K562 (cell line): ENCODE data around the gene CPSF2. TPM values are rescaled to one million over a fixed set of nuclear protein-coding genes. Genes with fewer than 3 reads are reported as not detected.

ENCODE experiments used
- CBFA2T2 ChIP-seq: fragments of 450-650 bp; conservative IDR thresholded peaks from 2 replicates; pipeline ENCODE4 v1.6.1; 2017; ENCODE audit warnings: mild to moderate bottlenecking
- CBX3 ChIP-seq, 2 experiments: IDR thresholded peaks; 1 replicate in 1 of 2; 2 replicates in 1 of 2; pipeline ENCODE4 v1.6.1; 2012; ENCODE audit warnings: inconsistent platforms in 2 of 2, low read length in 2 of 2, borderline replicate concordance in 1 of 2, control low read depth in 1 of 2
- EHMT2 ChIP-seq: fragments of 450-650 bp; IDR thresholded peaks from 2 replicates; pipeline ENCODE4 v1.6.1; 2018; ENCODE audit warnings: antibody characterized with exemption
- IFI16 ChIP-seq: fragments of 250-450 bp; sonication (Bioruptor Pico); IDR thresholded peaks from 2 replicates; pipeline ENCODE4 v2.1.2; 2022; ENCODE audit warnings: mild to moderate bottlenecking, inconsistent platforms
- MAX ChIP-seq: sonication (generic); formaldehyde crosslinking; IDR thresholded peaks from 2 replicates; pipeline ENCODE4 v1.9.0; 2022; ENCODE audit warnings: mild to moderate bottlenecking, missing genetic modification reagents
- MBD1 ChIP-seq: fragments of 250-450 bp; sonication (Bioruptor Pico); IDR thresholded peaks from 2 replicates; pipeline ENCODE4 v1.8.0; 2022; ENCODE audit warnings: inconsistent platforms
- MTA1 ChIP-seq: fragments of 450-650 bp; IDR thresholded peaks from 2 replicates; pipeline ENCODE4 v1.6.1; 2017; ENCODE audit warnings: borderline replicate concordance
- PHB2 ChIP-seq: fragments of 450-650 bp; IDR thresholded peaks from 2 replicates; pipeline ENCODE4 v1.6.1; 2017; ENCODE audit warnings: low read depth
- RNF2 ChIP-seq: sonication (generic); IDR thresholded peaks from 2 replicates; pipeline ENCODE4 v1.6.1; 2016
- SAP30 ChIP-seq: fragments of 200-600 bp; sonication (generic); IDR thresholded peaks from 2 replicates; pipeline ENCODE4 v1.6.1; 2012; ENCODE audit warnings: borderline replicate concordance, low read depth, mild to moderate bottlenecking, moderate library complexity, low read length, control low read depth, inconsistent platforms; ENCODE audit not compliant: insufficient read depth, poor library complexity, severe bottlenecking
- SIN3B ChIP-seq: fragments of 450-650 bp; IDR thresholded peaks from 2 replicates; pipeline ENCODE4 v1.6.1; 2017; ENCODE audit warnings: low read depth, mild to moderate bottlenecking, moderate library complexity
- SMARCA5 ChIP-seq: fragments of 450-650 bp; IDR thresholded peaks from 2 replicates; pipeline ENCODE4 v1.6.1; 2016
- SOX6 ChIP-seq: fragments of 450-650 bp; IDR thresholded peaks from 2 replicates; pipeline ENCODE4 v1.6.1; 2014; ENCODE audit warnings: mild to moderate bottlenecking
- TEAD1 ChIP-seq, 2 experiments: fragments of 450-650 bp in 1 of 2; sonication (generic) in 1 of 2; formaldehyde crosslinking; IDR thresholded peaks; 2 replicates each; pipeline versions ENCODE4 v1.4.0 to v1.8.0; 2020 to 2022; ENCODE audit warnings: mild to moderate bottlenecking in 2 of 2, missing genetic modification reagents in 1 of 2
- TFE3 ChIP-seq: fragments of 450-650 bp; formaldehyde crosslinking; IDR thresholded peaks from 2 replicates; pipeline ENCODE4 v1.4.0; 2020; ENCODE audit warnings: mild to moderate bottlenecking, mixed read lengths
- TOE1 ChIP-seq, 2 experiments: fragments of 450-650 bp in 1 of 2; sonication (generic) in 1 of 2; formaldehyde crosslinking in 1 of 2; IDR thresholded peaks; 2 replicates each; pipeline versions ENCODE4 v1.7.1 to v1.8.0; 2016 to 2022; ENCODE audit warnings: borderline replicate concordance in 2 of 2, mild to moderate bottlenecking in 2 of 2, antibody characterized with exemption in 1 of 2, inconsistent platforms in 1 of 2, low read depth in 1 of 2, missing genetic modification reagents in 1 of 2, moderate library complexity in 1 of 2
- USF1 ChIP-seq: sonication (generic); formaldehyde crosslinking; IDR thresholded peaks from 2 replicates; pipeline ENCODE4 v1.9.0; 2022; ENCODE audit warnings: mild to moderate bottlenecking, missing genetic modification reagents
- VEZF1 ChIP-seq: fragments of 200-800 bp; sonication (Bioruptor generic); IDR thresholded peaks from 2 replicates; pipeline ENCODE4 v1.6.1; 2017; ENCODE audit warnings: missing genetic modification characterization, missing compliant biosample characterization
- ZBTB8A ChIP-seq: fragments of 450-650 bp; IDR thresholded peaks from 2 replicates; pipeline ENCODE4 v1.6.1; 2018; ENCODE audit warnings: mild to moderate bottlenecking, moderate library complexity; ENCODE audit not compliant: partially characterized antibody
- ZNF511 ChIP-seq: sonication (generic); formaldehyde crosslinking; IDR thresholded peaks from 2 replicates; pipeline ENCODE4 v1.8.0; 2022; ENCODE audit warnings: mild to moderate bottlenecking, missing genetic modification reagents
- ZNF699 ChIP-seq: fragments of 250-450 bp; sonication (Bioruptor Pico); IDR thresholded peaks from 2 replicates; pipeline ENCODE4 v1.8.0; 2021; ENCODE audit warnings: mild to moderate bottlenecking, moderate library complexity; ENCODE audit not compliant: insufficient replicate concordance
- polyA plus RNA-seq, 8 experiments: library from polyadenylated mRNA; depleted of rRNA in 4 of 8; stranded (reverse) in 5 of 8; unstranded in 3 of 8; fragments of >200 nt; fragmentation: Nextera tagmentation in 2 of 8; fragmentation: Illumina TruSeq in 1 of 8; extraction: Ambion mirVana in 2 of 8; extraction: Trizol in 1 of 8; gene quantifications; 2 replicates each; pipeline versions ENCODE4 v1.2.1 to v1.2.3, GENCODE V29; 2011 to 2014; ENCODE audit warnings: inconsistent platforms in 1 of 8, missing spikeins in 1 of 8
- total RNA-seq, 7 experiments: library from RNA; depleted of rRNA in 6 of 7; stranded (reverse); fragments of >200 nt in 6 of 7; fragmentation: Illumina TruSeq in 2 of 7; extraction: Trizol in 2 of 7; gene quantifications; 2 replicates each; pipeline versions ENCODE4 v1.2.1 to v1.2.3, GENCODE V29; 2011 to 2021; ENCODE audit warnings: low replicate concordance in 1 of 7

CPSF2 gene
- total and polyA plus RNA-seq, 9 of the 15 experiments (the other 6 are each of a cell fraction or from before 2014, with no cell fraction given) = 20.8 to 71.3 (median 49.0) TPM

GRCh38 chr14:92106143-92106926 lies 15.4 kb upstream of the CPSF2 start, which contains the start of gene ATXN3 (continued):
- TF ChIP-seq ZNF511 (CRISPR knock-in tag) (no peak), SMARCA5 (no peak), TFE3 (CRISPR knock-in tag) (peak; percentile 91), ZNF699 (CRISPR knock-in tag) (no peak), MAX (peak; percentile 69; the same call in 1 of the 2 replicates), PHB2 (no peak), EHMT2 (no peak), MBD1 (CRISPR knock-in tag) (no peak), SOX6 (no peak), SAP30 (peak; percentile 36), CBFA2T2 (peak; percentile 72), RNF2 (no peak), TEAD1 (CRISPR knock-in tag; IDR thresholded peaks at IDR 0.05) (no peak), USF1 (CRISPR knock-in tag) (peak; percentile 95), CBX3 (IDR thresholded peaks at IDR 0.05; ENCODE audit: borderline replicate concordance in 1 of 2, low read length in 2 of 2) (0 out of 3 replicates have a peak, but pooled peaks of 1 of the 2 experiments have one; percentile 46), IFI16 (CRISPR knock-in tag) (no peak), TOE1 (IDR thresholded peaks at IDR 0.05; ENCODE audit: borderline replicate concordance) (peak; percentile 83), TOE1 (CRISPR knock-in tag; IDR thresholded peaks at IDR 0.05; ENCODE audit: borderline replicate concordance, low read depth) (no peak), MTA1 (no peak), VEZF1 (CRISPR knock-in tag) (peak; percentile 97), SIN3B (0 out of 2 replicates have a peak, but pooled peaks have one; percentile 41), ZBTB8A (no peak)
